ENCODE results near the gene NEDD4. TPM values are rescaled to one million over a fixed set of nuclear protein-coding genes. Genes with fewer than 3 reads are reported as not detected.

Gene NEDD4
- polyA plus RNA-seq, 1 of the 3 experiments (the other 2 are of a cell fraction): 12.9 TPM

DNA sequence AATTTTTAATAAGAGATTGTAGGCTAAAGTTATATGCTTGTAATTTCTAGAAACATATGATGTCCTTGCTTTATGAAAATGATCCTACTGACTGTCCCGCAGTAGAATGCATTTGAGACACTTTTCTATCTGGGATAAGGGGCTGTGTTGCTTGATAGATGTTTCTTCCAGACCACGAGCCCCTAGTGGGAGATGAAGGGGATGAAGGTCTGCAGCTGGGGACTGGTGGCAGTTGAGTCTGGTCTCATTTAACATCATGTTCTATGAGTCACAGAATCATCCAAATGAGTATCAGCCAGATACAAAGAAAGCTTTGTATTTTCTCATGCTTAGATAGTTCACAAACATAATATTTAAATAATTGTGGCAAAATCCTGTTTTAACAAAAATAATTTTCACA is 166.2 kb downstream of the NEDD4 start (continued):
- no peak for TF ChIP-seq FOXM1 (IDR thresholded peaks at IDR 0.05; ENCODE audit: low read depth)

DNA sequence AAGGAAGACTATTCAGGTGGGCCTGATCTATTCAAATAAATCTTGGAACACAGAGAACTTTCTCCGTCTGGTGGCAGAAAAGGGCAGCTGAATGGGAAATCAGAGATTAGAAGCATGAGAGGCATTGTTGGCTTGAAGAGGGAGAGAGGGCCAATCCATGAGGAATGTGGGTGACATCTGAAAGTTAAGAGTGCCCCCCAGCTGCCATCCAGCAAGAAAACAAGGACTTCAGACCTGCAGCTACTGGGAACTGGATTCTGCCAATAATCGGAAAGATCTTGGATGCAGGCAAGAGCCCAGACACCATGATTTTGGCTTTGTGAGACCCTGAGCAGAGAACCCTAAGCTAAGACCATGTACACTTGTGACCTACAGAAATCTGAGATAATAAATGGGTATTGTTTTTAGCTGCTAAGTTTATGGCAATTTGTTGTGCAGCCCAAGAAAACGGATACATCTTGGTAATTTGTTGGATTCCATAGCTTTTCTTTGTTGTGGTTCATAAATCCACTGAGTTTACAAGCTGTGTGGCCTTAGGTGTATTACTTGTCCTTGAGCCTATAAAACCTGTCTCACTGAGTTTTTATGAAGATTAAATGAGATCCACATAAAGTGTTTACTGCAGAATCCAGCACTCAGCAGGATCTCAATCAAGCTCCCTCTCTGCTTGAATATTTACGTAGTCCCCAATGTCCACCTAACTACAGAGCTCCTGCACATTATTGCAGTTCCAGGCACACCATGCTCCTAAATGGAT is 168.4 kb downstream of the NEDD4 start:
- no peak overlapping the region for H3K4me2 ChIP-seq
- H3K79me2 ChIP-seq (ENCODE audit: insufficient read depth): no peaks in the 10 kb centered on the region
- no peaks in the 10 kb centered on the region for H3K9me3 ChIP-seq
- 96% methylated on average over 4 of the region's 4 CpGs for WGBS (ENCODE audit: low lambda C conversion rate)
- H3K9me2 ChIP-seq: no peaks in the 10 kb centered on the region; the same call in 1 of the 2 replicates
- peaks cover 7 to 14% of the 10 kb centered on the region in 2 experiments for H3K4me1 ChIP-seq (ENCODE audit: control insufficient read depth in 1 of 2, insufficient read depth in 2 of 2, low read depth in 1 of 2, low read length in 1 of 2)
- no peak for DNase-seq
- H3K27ac ChIP-seq (ENCODE audit: low read depth in 2 of 2, low read length in 1 of 2): no peak overlapping the region
- peaks cover 12 to 15% of the 10 kb centered on the region in 2 experiments for H3K36me3 ChIP-seq (replicated peaks in 1 of 2; ENCODE audit: control insufficient read depth in 1 of 2, insufficient read depth in 2 of 2, low read length in 1 of 2)
- no peaks in the 10 kb centered on the region for H3K27me3 ChIP-seq (ENCODE audit: insufficient read depth)
- H3F3A ChIP-seq (replicated peaks; ENCODE audit: insufficient read depth): peaks cover 40% of the 10 kb centered on the region
- H3K9ac ChIP-seq: no peak overlapping the region
- CTCF ChIA-PET: interaction anchor here (0.7 to 2.4 kb wide), 7 partner anchors 21 to 187 kb away, joined by 3 to 10 read pairs (median 3); no protein-coding TSS in a partner anchor
- POLR2A ChIA-PET: interaction anchor here (0.6 kb wide), 1 partner anchor 18 kb away, joined by 3 read pairs; no protein-coding TSS in a partner anchor
- H3K4me3 ChIP-seq (ENCODE audit: low read depth in 2 of 2, low read length in 1 of 2): no peak overlapping the region
- H4K20me1 ChIP-seq (ENCODE audit: insufficient read depth): no peaks in the 10 kb centered on the region
- no peak overlapping the region for H2AFZ ChIP-seq (ENCODE audit: low read depth)
- TF ChIP-seq ELF1 (IDR thresholded peaks at IDR 0.05) (no peak), SMC3 (IDR thresholded peaks at IDR 0.05; ENCODE audit: low read depth, low read length) (peak; percentile 21; the same call in 1 of the 2 replicates), EZH2phosphoT487 (IDR thresholded peaks at IDR 0.05; ENCODE audit: borderline replicate concordance, low read depth) (no peak), GATA2 (CRISPR knock-in tag; IDR thresholded peaks at IDR 0.05) (no peak), RAD21 (IDR thresholded peaks at IDR 0.05; ENCODE audit: low read length) (peak; percentile 46), RXRA (IDR thresholded peaks at IDR 0.05; ENCODE audit: borderline replicate concordance, low read depth) (no peak)

DNA sequence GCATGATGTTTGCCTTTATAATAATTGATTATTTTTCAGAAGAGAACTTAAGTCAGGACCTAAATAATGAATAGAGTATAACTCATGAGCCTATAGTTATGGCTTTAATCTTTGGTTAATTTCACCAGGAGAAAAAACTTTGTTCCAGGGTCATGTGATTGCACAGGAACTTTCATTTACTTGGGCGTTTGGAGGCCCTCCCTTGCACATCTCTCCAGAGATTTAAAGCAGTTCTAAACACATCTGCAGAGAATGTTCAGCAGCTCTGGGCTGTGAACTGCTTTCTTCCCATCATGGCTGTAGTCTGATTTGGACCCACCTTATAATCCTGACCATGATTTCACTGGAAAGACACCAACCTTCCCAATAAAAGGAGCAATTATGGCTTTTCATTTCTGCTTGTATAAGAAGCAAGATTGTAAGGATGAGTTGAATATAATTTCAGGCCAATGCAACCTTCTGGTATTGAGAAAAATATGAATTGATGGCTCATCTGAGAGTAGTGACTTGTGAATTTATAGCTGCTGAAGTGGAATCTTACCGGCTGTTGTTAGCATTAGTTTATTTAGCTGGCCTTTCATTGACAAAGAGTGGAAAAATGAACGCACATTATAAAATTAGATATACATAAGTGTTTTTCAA is 169.6 kb downstream of the NEDD4 start:
- ChIA-PET CTCF (interaction anchor here (2.4 to 3.7 kb wide), 2 partner anchors 22 to 24 kb away, joined by 8 to 11 read pairs; no protein-coding TSS in a partner anchor), POLR2A (no interaction called here)
- Histone ChIP-seq H3K4me2 (peak overlapping the region; percentile 29; the same call in 1 of the 2 replicates), H3K79me2 (ENCODE audit: insufficient read depth) (no peaks in the 10 kb centered on the region), H3K4me3 (ENCODE audit: low read depth in 2 of 2, low read length in 1 of 2) (no peak overlapping the region), H3K27me3 (ENCODE audit: insufficient read depth) (no peaks in the 10 kb centered on the region), H2AFZ (ENCODE audit: low read depth) (no peak overlapping the region), H3F3A (replicated peaks; ENCODE audit: insufficient read depth) (peaks cover 40% of the 10 kb centered on the region), H4K20me1 (ENCODE audit: insufficient read depth) (no peaks in the 10 kb centered on the region), H3K4me1 (ENCODE audit: control insufficient read depth in 1 of 2, insufficient read depth in 2 of 2, low read depth in 1 of 2, low read length in 1 of 2) (peaks cover 14 to 18% of the 10 kb centered on the region in 2 experiments), H3K9ac (no peak overlapping the region), H3K27ac (ENCODE audit: low read depth in 2 of 2, low read length in 1 of 2) (peak overlapping the region; percentile 28 to 62), H3K36me3 (replicated peaks in 1 of 2; ENCODE audit: control insufficient read depth in 1 of 2, insufficient read depth in 2 of 2, low read length in 1 of 2) (peaks cover 7 to 8% of the 10 kb centered on the region in 2 experiments), H3K9me3 (no peaks in the 10 kb centered on the region), H3K9me2 (no peaks in the 10 kb centered on the region; the same call in 1 of the 2 replicates)
- TF ChIP-seq FOXM1 (IDR thresholded peaks at IDR 0.05; ENCODE audit: low read depth): no peak
- TF ChIP-seq, protein P1, sequence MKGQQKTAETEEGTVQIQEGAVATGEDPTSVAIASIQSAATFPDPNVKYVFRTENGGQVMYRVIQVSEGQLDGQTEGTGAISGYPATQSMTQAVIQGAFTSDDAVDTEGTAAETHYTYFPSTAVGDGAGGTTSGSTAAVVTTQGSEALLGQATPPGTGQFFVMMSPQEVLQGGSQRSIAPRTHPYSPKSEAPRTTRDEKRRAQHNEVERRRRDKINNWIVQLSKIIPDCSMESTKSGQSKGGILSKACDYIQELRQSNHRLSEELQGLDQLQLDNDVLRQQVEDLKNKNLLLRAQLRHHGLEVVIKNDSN (IDR thresholded peaks at IDR 0.05; ENCODE audit: borderline replicate concordance, low read depth): 0 out of 2 replicates have a peak, but pooled peaks have one; percentile 6
- 72% methylated on average over 3 of the region's 3 CpGs for WGBS (ENCODE audit: low lambda C conversion rate)
- no peak for DNase-seq
